ENCODE data around the gene KLHL21. TPM values are rescaled to one million over a fixed set of nuclear protein-coding genes. Genes with fewer than 3 reads are reported as not detected.

The KLHL21 gene
- total and polyA plus RNA-seq, 2 donors (not counting 1 experiment from before 2014, with no cell fraction given) = 14.4 to 29.9 TPM

- peak; percentile 71 for DNase-seq
- CTCF ChIA-PET = interaction anchor here (1.2 to 5.4 kb wide), 5 partner anchors 16 to 46 kb away, joined by 3 to 33 read pairs (median 9); partner anchors contain the start of genes NOL9, TAS1R1, THAP3 and ZBTB48
- POLR2A ChIA-PET = interaction anchor here (0.7 to 3.4 kb wide), 5 partner anchors 11 to 207 kb away, joined by 4 to 21 read pairs (median 14); partner anchors contain the start of genes NOL9, PHF13, TAS1R1 and ZBTB48
- peak; percentile 29 for ATAC-seq (ENCODE audit: low read depth)
- H3K36me3 ChIP-seq (replicated peaks in 1 of 2; ENCODE audit: control extremely low read depth in 1 of 2, control insufficient read depth in 1 of 2, extremely low read depth in 1 of 2, insufficient read depth in 2 of 2, low read length in 1 of 2) = peaks cover 0 to 18% of the 10 kb centered on the region in 2 experiments
- no peak for TF ChIP-seq EZH2 (IDR thresholded peaks at IDR 0.05; ENCODE audit: borderline replicate concordance, insufficient read depth, low read depth, low read length, poor library complexity, severe bottlenecking)
- TF ChIP-seq, protein P1, sequence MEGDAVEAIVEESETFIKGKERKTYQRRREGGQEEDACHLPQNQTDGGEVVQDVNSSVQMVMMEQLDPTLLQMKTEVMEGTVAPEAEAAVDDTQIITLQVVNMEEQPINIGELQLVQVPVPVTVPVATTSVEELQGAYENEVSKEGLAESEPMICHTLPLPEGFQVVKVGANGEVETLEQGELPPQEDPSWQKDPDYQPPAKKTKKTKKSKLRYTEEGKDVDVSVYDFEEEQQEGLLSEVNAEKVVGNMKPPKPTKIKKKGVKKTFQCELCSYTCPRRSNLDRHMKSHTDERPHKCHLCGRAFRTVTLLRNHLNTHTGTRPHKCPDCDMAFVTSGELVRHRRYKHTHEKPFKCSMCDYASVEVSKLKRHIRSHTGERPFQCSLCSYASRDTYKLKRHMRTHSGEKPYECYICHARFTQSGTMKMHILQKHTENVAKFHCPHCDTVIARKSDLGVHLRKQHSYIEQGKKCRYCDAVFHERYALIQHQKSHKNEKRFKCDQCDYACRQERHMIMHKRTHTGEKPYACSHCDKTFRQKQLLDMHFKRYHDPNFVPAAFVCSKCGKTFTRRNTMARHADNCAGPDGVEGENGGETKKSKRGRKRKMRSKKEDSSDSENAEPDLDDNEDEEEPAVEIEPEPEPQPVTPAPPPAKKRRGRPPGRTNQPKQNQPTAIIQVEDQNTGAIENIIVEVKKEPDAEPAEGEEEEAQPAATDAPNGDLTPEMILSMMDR (IDR thresholded peaks at IDR 0.05) = no peak
- H3K4me2 ChIP-seq (replicated peaks; ENCODE audit: low read depth, low read length, poor library complexity, severe bottlenecking) = peak overlapping the region; percentile 100
- no peaks in the 10 kb centered on the region for H3K27me3 ChIP-seq (replicated peaks in 1 of 4; ENCODE audit: control extremely low read depth in 1 of 4, control insufficient read depth in 3 of 4, insufficient read depth in 4 of 4, low read length in 3 of 4)
- H3K9me3 ChIP-seq (ENCODE audit: control extremely low read depth in 1 of 3, control insufficient read depth in 2 of 3, insufficient read depth in 1 of 3, low read length in 2 of 3) = no peaks in the 10 kb centered on the region
- peak overlapping the region; percentile 93 for H3K4me3 Mint-ChIP-seq
- peak overlapping the region; percentile 35 to 59 for H3K27ac ChIP-seq (ENCODE audit: low read length in 2 of 2)
- peaks cover 29 to 43% of the 10 kb centered on the region in 2 donors for H3K4me1 ChIP-seq (ENCODE audit: control insufficient read depth in 2 of 2, insufficient read depth in 2 of 2, low read length in 2 of 2)
- peak overlapping the region; percentile 92 for H3K27ac Mint-ChIP-seq
- peaks cover 41% of the 10 kb centered on the region for H3K4me1 Mint-ChIP-seq
- intact Hi-C loops (cut with micrococcal nuclease) = loop anchor here (1.0 kb wide), 1 partner anchor 21 kb away; no protein-coding TSS in a partner anchor
- H3K9me3 Mint-ChIP-seq (ENCODE audit: insufficient read depth) = no peaks in the 10 kb centered on the region
- H4K20me1 ChIP-seq (ENCODE audit: control insufficient read depth, insufficient read depth, low read length, poor library complexity, severe bottlenecking) = peaks cover 48% of the 10 kb centered on the region
- H3K4me3 ChIP-seq (ENCODE audit: control extremely low read depth in 1 of 5, extremely low read depth in 1 of 5, insufficient read depth in 1 of 5, low read depth in 2 of 5, low read length in 4 of 5) = peak overlapping the region; percentile 65 to 94 (median 68)
- peak overlapping the region; percentile 78 for H3K9ac ChIP-seq (ENCODE audit: low read length)
- H3K79me2 ChIP-seq (ENCODE audit: control insufficient read depth, insufficient read depth, low read length) = peaks cover 53% of the 10 kb centered on the region
- no peaks in the 10 kb centered on the region for H3K27me3 Mint-ChIP-seq
- under 1% methylated on average over 37 of the region's 40 CpGs for whole genome bisulfite sequencing (ENCODE audit: insufficient coverage)
- H2AFZ ChIP-seq (ENCODE audit: insufficient read depth, low read depth, low read length, poor library complexity, severe bottlenecking) = peak overlapping the region; percentile 89
Observed at GRCh38 chr1:6601049-6601922, 1.4 kb downstream of the KLHL21 start.

All from B cell (primary cell).